Measurements from ENCODE around the gene STXBP6. TPM values are rescaled to one million over a fixed set of nuclear protein-coding genes. Genes with fewer than 3 reads are reported as not detected.
"Not testable (repeated sequence)": the region's sequence is repeated elsewhere in the genome, so short reads cannot be mapped to it uniquely, and the experiment has no call there.

STXBP6 gene
- total RNA-seq, 2 donors from 2014 or later: not detected

DNA sequence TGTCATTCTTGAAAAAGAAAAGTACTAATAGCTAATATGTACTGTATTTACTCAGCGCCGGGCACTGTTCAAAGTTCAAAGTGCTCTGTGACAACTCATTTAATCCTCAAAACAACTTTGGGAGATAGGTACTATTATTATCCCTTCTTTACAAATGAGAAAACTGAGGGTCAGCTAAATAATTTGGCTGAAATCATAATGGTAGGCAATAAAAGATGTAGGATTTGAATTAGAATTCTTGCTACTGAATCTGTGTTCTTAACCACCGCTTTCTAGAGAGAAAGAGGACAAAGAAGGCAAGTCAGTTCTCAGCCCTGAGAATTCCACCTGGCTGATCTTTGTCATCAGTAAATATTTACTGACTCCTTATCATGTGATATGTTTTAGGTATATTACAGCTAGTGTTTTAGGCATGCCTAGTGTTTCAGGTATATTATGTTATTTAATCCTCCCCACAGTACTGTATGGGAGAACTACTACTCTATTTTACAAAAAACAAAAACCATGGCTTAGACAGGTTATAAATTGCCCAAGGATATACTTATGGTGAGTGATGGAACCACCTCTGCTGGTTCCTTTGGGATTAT is 210.2 kb downstream of the STXBP6 start:
- H3K36me3 Mint-ChIP-seq: no peaks in the 10 kb centered on the region
- no peaks in the 10 kb centered on the region for H3K4me1 Mint-ChIP-seq (ENCODE audit: low read depth in 2 of 2)
- no peak overlapping the region for H3K27ac Mint-ChIP-seq
- no peak for ATAC-seq
- H3K4me3 Mint-ChIP-seq: no peak overlapping the region
- DNase-seq (ENCODE audit: low spot score): no peak
- peaks cover 16 to 19% of the 10 kb centered on the region in 2 donors for H3K27me3 Mint-ChIP-seq
- H3K9me3 Mint-ChIP-seq: no peaks in the 10 kb centered on the region

DNA sequence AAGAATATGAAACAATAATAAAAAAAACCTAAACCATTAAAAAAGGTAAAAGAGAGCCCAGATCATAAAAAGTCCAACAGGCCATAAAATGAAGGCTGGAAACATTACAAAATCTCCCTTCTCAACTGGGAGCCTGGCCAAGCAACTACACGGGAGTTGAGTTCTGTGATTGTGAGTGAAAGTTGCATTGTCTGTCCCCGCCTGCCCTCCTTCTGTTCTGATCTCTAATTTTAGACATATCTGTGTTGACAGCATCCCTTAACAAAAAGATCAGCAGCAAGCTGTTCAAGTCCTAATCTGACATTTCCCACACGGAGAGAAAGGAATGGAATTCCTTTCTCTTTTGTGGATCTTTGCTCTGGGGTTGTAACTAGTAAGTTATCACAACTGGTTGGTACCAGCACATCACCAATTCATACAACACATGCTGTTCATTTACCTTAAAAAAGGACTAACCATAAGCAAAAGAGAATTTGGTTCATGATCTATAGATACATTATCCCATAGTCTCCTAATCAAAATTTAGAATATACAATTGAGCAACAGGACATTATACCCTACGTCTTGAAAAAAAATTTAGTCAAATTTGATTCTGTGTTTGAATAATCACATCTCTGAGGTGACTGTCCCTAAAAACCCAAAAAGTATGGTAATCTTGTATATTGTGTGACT is 210.9 kb downstream of the STXBP6 start:
- no peaks in the 10 kb centered on the region for H3K36me3 Mint-ChIP-seq
- no peaks in the 10 kb centered on the region for H3K4me1 Mint-ChIP-seq (ENCODE audit: low read depth in 2 of 2)
- no peaks in the 10 kb centered on the region for H3K9me3 Mint-ChIP-seq
- no peak overlapping the region for H3K27ac Mint-ChIP-seq
- peaks cover 21 to 25% of the 10 kb centered on the region in 2 donors for H3K27me3 Mint-ChIP-seq
- no peak for DNase-seq (ENCODE audit: low spot score)
- no peak for ATAC-seq
- no peak overlapping the region for H3K4me3 Mint-ChIP-seq

DNA sequence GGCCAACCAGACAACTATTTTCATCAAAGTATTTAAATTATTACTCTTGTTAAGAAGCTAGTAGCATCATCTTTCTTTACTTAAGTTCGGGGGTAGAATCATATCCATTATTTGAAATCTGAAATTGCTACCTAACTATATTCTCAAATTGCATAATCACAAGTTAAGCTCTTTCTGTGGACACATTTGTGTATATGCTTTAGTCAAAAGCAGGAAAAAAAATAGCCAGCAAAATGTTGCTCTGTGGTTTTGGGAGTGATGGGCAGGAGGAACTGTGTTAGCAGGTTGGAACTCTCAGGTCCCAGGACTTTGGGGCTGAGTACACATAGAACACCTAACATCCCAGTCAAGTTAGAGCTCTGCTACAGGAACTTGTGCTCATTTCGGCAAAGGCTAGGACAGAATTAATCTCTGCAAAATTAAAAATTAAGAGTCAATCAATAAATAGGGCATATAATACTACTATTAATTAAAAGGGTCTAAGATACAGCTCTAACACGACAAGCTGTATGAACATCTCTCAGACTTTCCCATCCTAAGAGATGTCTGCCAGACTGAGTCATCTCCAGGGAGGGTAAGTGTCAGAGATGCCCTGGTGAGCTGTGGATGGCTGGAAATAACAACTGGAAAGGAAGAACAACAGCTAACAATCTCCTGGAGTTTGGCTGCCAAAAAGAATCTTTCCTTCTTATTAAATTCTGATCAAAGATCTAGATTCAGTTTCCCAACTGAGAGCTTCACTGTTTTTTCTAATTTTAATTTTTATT is 212.5 kb downstream of the STXBP6 start:
- no peak overlapping the region for H3K27ac Mint-ChIP-seq
- no peaks in the 10 kb centered on the region for H3K36me3 Mint-ChIP-seq
- no peaks in the 10 kb centered on the region for H3K4me1 Mint-ChIP-seq (ENCODE audit: low read depth in 2 of 2)
- H3K4me3 Mint-ChIP-seq: no peak overlapping the region
- DNase-seq (ENCODE audit: low spot score) (no peak), ATAC-seq (no peak)
- no peaks in the 10 kb centered on the region for H3K9me3 Mint-ChIP-seq
- H3K27me3 Mint-ChIP-seq: peaks cover 23 to 31% of the 10 kb centered on the region in 2 donors

DNA sequence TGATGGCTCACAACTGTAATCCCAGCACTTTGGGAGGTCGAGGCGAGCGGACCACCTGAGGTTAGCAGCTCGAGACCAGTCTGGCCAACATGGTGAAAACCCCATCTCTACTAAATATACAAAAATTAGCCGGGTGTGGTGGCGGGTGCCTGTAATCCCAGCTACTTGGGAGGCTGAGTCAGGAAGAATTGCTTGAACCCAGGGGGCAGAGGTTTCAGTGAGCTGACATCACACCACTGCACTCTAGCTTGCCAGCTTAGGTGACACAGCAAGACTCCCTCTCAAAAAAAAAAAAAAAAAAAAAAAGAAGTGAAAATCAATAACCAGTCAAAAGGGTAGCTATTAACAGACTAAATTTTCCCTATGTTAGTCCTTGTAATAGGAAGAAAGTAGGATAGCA is 213.6 kb downstream of the STXBP6 start:
- not testable (repeated sequence) for H3K4me1 Mint-ChIP-seq (ENCODE audit: low read depth in 2 of 2); H3K9me3 Mint-ChIP-seq; H3K36me3 Mint-ChIP-seq; H3K4me3 Mint-ChIP-seq; ATAC-seq; DNase-seq (ENCODE audit: low spot score); H3K27ac Mint-ChIP-seq
- peaks cover 17 to 26% of the 10 kb centered on the region in 2 donors for H3K27me3 Mint-ChIP-seq

DNA sequence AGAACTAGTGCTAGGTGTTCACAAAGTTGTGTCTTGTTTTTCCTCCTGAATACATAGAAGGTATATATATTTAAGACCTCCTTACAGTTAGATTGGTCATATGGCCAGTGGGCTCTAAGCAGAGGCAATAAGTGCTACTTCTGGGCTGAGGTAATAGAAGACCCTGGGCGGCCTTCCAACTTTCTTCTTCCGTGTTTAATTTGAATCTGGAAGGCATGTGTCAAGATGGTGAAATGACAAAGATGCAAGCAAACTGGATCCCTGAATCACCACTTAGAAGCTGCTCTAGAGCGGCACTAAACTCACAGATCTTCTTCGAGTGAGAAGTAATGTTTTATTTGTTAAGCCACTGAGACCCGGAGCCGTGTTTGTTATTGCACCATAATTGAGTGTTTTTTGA is 215.0 kb downstream of the STXBP6 start:
- DNase-seq (ENCODE audit: low spot score): no peak
- Mint-ChIP-seq H3K27ac (no peak overlapping the region), H3K36me3 (no peaks in the 10 kb centered on the region), H3K4me1 (ENCODE audit: low read depth in 2 of 2) (no peaks in the 10 kb centered on the region), H3K4me3 (no peak overlapping the region), H3K9me3 (no peaks in the 10 kb centered on the region), H3K27me3 (peaks cover 16 to 26% of the 10 kb centered on the region in 2 donors)
- no peak for ATAC-seq

DNA sequence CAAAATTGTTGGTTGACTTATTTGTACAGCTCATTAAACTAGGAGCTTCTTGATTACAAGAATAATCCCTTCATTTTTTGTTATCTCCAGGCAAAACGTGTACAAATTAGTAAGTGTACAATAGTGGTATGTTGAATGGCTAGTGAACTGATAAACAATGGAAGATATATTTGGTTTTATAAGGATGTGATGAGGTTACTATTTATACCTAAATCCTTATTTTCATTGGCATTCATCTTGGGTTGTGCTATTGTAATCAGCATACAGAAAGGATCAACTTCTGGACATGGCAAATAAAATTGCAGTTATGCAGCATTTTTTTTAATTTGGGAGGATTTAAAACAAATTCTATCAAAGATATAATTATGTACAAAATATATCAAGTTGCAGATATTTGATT is 216.6 kb downstream of the STXBP6 start:
- Mint-ChIP-seq H3K27me3 (peaks cover 16 to 26% of the 10 kb centered on the region in 2 donors), H3K27ac (no peak overlapping the region), H3K4me3 (no peak overlapping the region), H3K36me3 (no peaks in the 10 kb centered on the region), H3K9me3 (no peaks in the 10 kb centered on the region), H3K4me1 (ENCODE audit: low read depth in 2 of 2) (no peaks in the 10 kb centered on the region)
- ATAC-seq (no peak), DNase-seq (ENCODE audit: low spot score) (no peak)

DNA sequence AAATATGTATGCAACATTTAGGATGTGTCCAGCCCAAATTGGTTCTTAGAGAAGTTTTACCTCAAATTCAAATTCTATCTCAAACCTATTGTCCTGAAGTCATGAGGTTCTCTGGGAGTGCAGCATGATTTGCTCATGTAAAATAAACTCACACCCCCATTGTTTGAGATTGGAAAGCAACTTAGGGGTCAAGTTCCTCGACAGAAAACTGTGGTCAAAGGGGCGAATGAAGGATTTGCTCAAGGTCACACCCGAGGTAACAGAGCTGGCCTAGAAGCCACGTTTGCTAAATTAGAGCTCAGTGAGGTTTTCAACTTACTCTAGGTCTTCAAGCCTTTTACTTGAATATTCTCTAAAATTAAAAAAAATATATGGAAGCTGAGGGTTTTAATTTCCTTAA is 218.3 kb downstream of the STXBP6 start:
- no peaks in the 10 kb centered on the region for H3K4me1 Mint-ChIP-seq (ENCODE audit: low read depth in 2 of 2)
- H3K27me3 Mint-ChIP-seq: peaks cover 11 to 28% of the 10 kb centered on the region in 2 donors
- no peak for ATAC-seq
- H3K4me3 Mint-ChIP-seq: no peak overlapping the region
- DNase-seq (ENCODE audit: low spot score): no peak
- no peak overlapping the region for H3K27ac Mint-ChIP-seq
- H3K36me3 Mint-ChIP-seq: no peaks in the 10 kb centered on the region
- H3K9me3 Mint-ChIP-seq: no peaks in the 10 kb centered on the region

DNA sequence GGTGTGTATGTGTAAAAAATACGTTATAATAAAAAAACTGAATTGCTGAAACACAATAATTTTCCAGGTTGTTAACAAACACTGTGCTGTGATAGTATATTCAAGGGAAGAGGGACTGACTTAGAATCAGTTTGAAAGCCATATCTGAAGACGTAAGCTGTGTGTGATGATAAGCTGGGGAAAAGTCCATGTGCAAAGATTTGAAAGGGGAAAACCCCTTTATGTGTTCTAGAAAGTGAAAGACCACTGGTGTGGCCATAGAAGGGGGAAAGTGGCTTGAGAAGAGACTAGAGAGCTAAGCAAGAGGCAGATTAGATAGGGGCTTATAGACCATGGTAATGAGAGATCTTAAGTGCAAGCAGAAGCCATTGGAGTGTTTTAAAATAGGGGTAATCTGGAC is 220.1 kb downstream of the STXBP6 start:
- Mint-ChIP-seq H3K36me3 (no peaks in the 10 kb centered on the region), H3K4me1 (ENCODE audit: low read depth in 2 of 2) (no peaks in the 10 kb centered on the region), H3K9me3 (no peaks in the 10 kb centered on the region), H3K4me3 (no peak overlapping the region), H3K27me3 (peaks cover 7 to 22% of the 10 kb centered on the region in 2 donors), H3K27ac (no peak overlapping the region)
- DNase-seq (ENCODE audit: low spot score): no peak
- no peak for ATAC-seq

DNA sequence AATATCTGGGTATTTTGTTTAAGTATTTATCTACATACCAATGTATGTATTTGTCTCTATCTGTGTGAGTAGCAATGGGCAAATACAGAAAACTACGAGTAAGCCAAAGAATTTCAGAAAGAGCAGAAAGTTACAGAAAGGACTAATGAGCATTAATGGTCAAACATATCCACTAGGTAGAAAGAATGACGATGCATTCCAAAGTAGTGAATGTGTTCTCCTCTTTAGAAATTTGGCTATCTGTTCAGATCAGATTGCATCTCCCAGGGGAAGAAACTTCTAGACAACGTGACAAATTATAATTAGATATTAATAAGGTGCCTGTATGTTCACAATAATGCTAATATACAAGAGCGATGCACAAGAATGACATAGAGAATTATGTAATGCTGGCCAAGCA is 221.5 kb downstream of the STXBP6 start:
- H3K4me3 Mint-ChIP-seq: no peak overlapping the region
- no peak overlapping the region for H3K27ac Mint-ChIP-seq
- peaks cover 3 to 15% of the 10 kb centered on the region in 2 donors for H3K27me3 Mint-ChIP-seq
- no peak for DNase-seq (ENCODE audit: low spot score)
- H3K4me1 Mint-ChIP-seq (ENCODE audit: low read depth in 2 of 2): no peaks in the 10 kb centered on the region
- no peaks in the 10 kb centered on the region for H3K36me3 Mint-ChIP-seq
- H3K9me3 Mint-ChIP-seq: no peaks in the 10 kb centered on the region
- no peak for ATAC-seq

DNA sequence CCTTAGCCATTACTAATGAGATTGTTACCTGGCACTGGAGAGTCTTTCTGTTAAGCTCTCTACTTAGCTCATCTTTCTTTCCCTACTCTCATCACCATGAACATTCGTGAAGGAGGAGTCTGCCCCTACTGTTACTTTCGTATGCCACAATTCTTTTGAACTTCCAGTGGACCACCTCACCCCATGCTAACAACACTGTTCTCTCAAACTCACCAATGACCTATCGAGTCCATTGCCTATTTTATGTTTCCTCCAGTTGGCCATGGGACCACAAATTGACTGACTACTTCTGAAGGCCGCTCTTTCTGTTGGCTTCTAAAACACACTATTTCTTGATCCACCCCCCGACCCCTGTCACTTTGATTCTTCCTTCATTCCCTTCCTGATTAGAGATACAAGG is 223.6 kb downstream of the STXBP6 start:
- DNase-seq (ENCODE audit: low spot score): no peak
- Mint-ChIP-seq H3K27ac (no peak overlapping the region), H3K27me3 (peaks cover 12 to 27% of the 10 kb centered on the region in 2 donors), H3K36me3 (no peaks in the 10 kb centered on the region), H3K4me1 (ENCODE audit: low read depth in 2 of 2) (no peaks in the 10 kb centered on the region), H3K9me3 (no peaks in the 10 kb centered on the region), H3K4me3 (no peak overlapping the region)
- ATAC-seq: no peak

DNA sequence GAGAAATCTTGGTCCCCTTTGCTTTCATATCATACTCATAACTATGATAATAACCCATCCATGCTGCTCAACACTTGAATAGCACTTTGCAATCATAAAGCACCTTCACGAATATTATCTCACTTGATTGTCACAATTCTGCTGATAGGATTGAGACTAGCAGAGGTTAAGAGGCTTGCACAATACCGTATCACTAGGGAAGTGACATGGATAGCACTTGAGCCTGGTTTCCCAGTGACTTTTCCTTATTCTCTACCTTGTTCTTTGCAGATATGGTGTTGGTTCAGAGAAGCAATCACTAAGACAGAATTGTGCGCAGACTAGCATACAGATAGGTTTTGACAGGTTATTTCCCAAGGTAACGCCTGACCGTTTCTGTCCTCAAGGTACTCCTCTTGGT is 229.3 kb downstream of the STXBP6 start:
- Mint-ChIP-seq H3K4me1 (ENCODE audit: low read depth in 2 of 2) (no peaks in the 10 kb centered on the region), H3K27me3 (peaks cover 18% of the 10 kb centered on the region in 2 donors), H3K27ac (no peak overlapping the region), H3K9me3 (no peaks in the 10 kb centered on the region), H3K36me3 (no peaks in the 10 kb centered on the region), H3K4me3 (no peak overlapping the region)
- DNase-seq (ENCODE audit: low spot score) (no peak), ATAC-seq (no peak)

DNA sequence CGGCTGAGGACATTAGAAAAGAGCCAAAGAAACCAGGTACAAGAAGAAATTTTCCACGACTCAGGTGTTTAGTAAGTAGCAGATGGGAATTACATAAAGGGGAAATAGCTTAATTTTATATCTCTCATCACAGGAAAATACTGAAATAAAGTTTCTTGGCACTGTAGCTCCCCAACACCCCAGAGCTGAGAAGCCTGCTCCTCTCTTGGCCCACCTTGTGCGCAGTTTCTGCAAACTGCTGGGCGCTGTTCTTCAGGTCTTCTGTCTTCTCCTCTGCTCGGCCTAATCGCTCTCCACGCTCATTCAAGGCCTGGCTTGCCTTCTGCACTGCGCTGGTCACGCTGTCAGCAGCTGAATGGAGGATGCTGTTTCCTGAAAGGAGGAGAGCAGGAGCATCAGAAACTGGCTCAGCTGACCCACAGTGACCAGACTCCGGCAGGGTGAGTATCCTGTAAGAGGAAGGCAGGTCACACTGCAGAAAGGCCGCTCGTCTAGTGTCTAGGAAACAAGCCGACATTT is 231.1 kb downstream of the STXBP6 start:
- no peak for DNase-seq (ENCODE audit: low spot score)
- H3K4me1 Mint-ChIP-seq (ENCODE audit: low read depth in 2 of 2): no peaks in the 10 kb centered on the region
- no peak for ATAC-seq
- no peak overlapping the region for H3K27ac Mint-ChIP-seq
- peaks cover 18% of the 10 kb centered on the region in 2 donors for H3K27me3 Mint-ChIP-seq
- H3K36me3 Mint-ChIP-seq: no peaks in the 10 kb centered on the region
- no peak overlapping the region for H3K4me3 Mint-ChIP-seq
- H3K9me3 Mint-ChIP-seq: no peaks in the 10 kb centered on the region

DNA sequence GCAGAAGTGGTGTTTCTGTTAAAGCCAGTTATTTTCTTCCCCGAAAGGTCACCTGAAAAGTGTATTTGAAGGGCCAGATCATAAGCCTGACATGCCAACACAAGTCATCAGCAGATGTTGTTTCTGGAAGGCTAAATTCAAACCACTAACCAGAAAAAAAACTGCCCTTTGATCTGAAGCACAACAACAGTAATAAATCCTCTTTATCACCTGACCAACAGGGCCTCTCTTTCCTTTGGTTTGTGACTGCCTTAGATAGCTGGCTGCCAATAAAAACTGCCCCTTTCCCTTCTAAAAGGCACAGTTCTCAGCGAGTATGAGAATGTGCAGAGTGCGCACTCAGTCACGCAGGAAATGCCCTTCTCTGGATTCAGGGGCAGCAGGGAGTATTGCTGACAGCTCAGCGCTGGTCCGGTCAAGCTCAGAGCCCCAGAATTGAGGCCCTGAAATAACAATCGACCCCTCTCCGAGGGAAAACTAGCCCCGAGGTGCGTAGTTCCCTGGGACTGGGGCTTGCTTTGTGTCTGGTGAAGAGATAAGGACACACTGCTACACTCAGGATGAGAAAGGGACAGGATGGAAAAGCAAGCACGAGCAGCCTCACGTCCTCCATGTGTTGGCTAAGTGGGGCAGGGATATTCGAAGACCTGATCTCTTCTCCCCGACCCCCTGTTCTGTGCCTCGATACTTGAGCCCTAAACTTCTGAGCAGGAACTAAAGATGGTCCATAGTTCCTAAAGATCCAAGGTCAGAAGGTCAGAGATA is 231.7 kb downstream of the STXBP6 start:
- H3K4me3 Mint-ChIP-seq: no peak overlapping the region
- H3K36me3 Mint-ChIP-seq: no peaks in the 10 kb centered on the region
- H3K27me3 Mint-ChIP-seq: peaks cover 18% of the 10 kb centered on the region in 2 donors

More for the DNA sequence above, 231.7 kb downstream of the STXBP6 start:
- no peaks in the 10 kb centered on the region for H3K9me3 Mint-ChIP-seq
- H3K4me1 Mint-ChIP-seq (ENCODE audit: low read depth in 2 of 2): no peaks in the 10 kb centered on the region
- DNase-seq (ENCODE audit: low spot score): no peak
- ATAC-seq: no peak
- no peak overlapping the region for H3K27ac Mint-ChIP-seq
